ENCODE measurements around the gene P3H1. TPM values are rescaled to one million over a fixed set of nuclear protein-coding genes. Genes with fewer than 3 reads are reported as not detected.
"Not testable (repeated sequence)": the region's sequence is repeated elsewhere in the genome, so short reads cannot be mapped to it uniquely, and the experiment has no call there.

The P3H1 gene
- total and polyA plus RNA-seq, 4 donors = 31.0 to 49.0 (median 35.0) TPM

GRCh38 chr1:42752284-42752683, 14.5 kb downstream of the P3H1 start:
- H3K36me3 ChIP-seq (ENCODE audit: control insufficient read depth in 4 of 4, insufficient read depth in 4 of 4, low read length in 4 of 4) = peaks cover 17 to 61% (median 47%) of the 10 kb centered on the region in 4 donors
- H3K4me3 ChIP-seq = no peak overlapping the region
- no peaks in the 10 kb centered on the region for H3K4me1 ChIP-seq (ENCODE audit: control insufficient read depth in 5 of 5, insufficient read depth in 5 of 5, low read length in 5 of 5)
- H3K9ac ChIP-seq (ENCODE audit: insufficient read depth in 1 of 2, low read length in 2 of 2) = no peak overlapping the region
- DNase-seq = no peak
- H3K9me3 ChIP-seq (ENCODE audit: control insufficient read depth in 4 of 4, insufficient read depth in 3 of 4, low read length in 3 of 4) = no peaks in the 10 kb centered on the region
- no peak for ATAC-seq (ENCODE audit: insufficient read depth, low FRiP score)
- H3K27ac ChIP-seq (ENCODE audit: low read depth in 1 of 2, low read length in 1 of 2) = no peak overlapping the region
- no peaks in the 10 kb centered on the region for H3K27me3 ChIP-seq (ENCODE audit: control insufficient read depth in 3 of 3, insufficient read depth in 3 of 3, low read length in 2 of 3)
- 95 to 98% methylated on average over 6 of the region's 6 CpGs for WGBS, 2 donors
- no peak for TF ChIP-seq CTCF (IDR thresholded peaks at IDR 0.05; ENCODE audit: control extremely low read depth, extremely low read depth)

- not testable (repeated sequence) for H3K27ac ChIP-seq (ENCODE audit: low read depth in 1 of 2, low read length in 1 of 2); H3K27me3 ChIP-seq (ENCODE audit: control insufficient read depth in 3 of 3, insufficient read depth in 3 of 3, low read length in 2 of 3); H3K9ac ChIP-seq (ENCODE audit: insufficient read depth in 1 of 2, low read length in 2 of 2); H3K4me3 ChIP-seq; DNase-seq; H3K9me3 ChIP-seq (ENCODE audit: control insufficient read depth in 4 of 4, insufficient read depth in 3 of 4, low read length in 3 of 4); H3K4me1 ChIP-seq (ENCODE audit: control insufficient read depth in 5 of 5, insufficient read depth in 5 of 5, low read length in 5 of 5); ATAC-seq (ENCODE audit: insufficient read depth, low FRiP score)
- 88 to 92% methylated on average over 8 of the region's 8 CpGs for WGBS, 2 donors
- H3K36me3 ChIP-seq (ENCODE audit: control insufficient read depth in 4 of 4, insufficient read depth in 4 of 4, low read length in 4 of 4) = peaks cover 17 to 59% (median 46%) of the 10 kb centered on the region in 4 donors
Observed at GRCh38 chr1:42751511-42752070, 15.2 kb downstream of the P3H1 start.

GRCh38 chr1:42750041-42750440, 16.8 kb downstream of the P3H1 start:
- Histone ChIP-seq H3K36me3 (ENCODE audit: control insufficient read depth in 4 of 4, insufficient read depth in 4 of 4, low read length in 4 of 4) (peaks cover 13 to 60% (median 46%) of the 10 kb centered on the region in 4 donors), H3K27me3 (ENCODE audit: control insufficient read depth in 3 of 3, insufficient read depth in 3 of 3, low read length in 2 of 3) (no peaks in the 10 kb centered on the region), H3K4me3 (no peak overlapping the region), H3K9me3 (ENCODE audit: control insufficient read depth in 4 of 4, insufficient read depth in 3 of 4, low read length in 3 of 4) (no peaks in the 10 kb centered on the region), H3K4me1 (ENCODE audit: control insufficient read depth in 5 of 5, insufficient read depth in 5 of 5, low read length in 5 of 5) (no peaks in the 10 kb centered on the region), H3K27ac (ENCODE audit: low read depth in 1 of 2, low read length in 1 of 2) (no peak overlapping the region), H3K9ac (ENCODE audit: insufficient read depth in 1 of 2, low read length in 2 of 2) (no peak overlapping the region)
- 96% methylated on average over 12 of the region's 12 CpGs for WGBS, 2 donors
- ATAC-seq (ENCODE audit: insufficient read depth, low FRiP score) (no peak), DNase-seq (no peak)
- no peak for TF ChIP-seq CTCF (IDR thresholded peaks at IDR 0.05; ENCODE audit: control extremely low read depth, extremely low read depth)

- 76% methylated on average over 14 of the region's 14 CpGs for WGBS, 2 donors
- ATAC-seq (ENCODE audit: insufficient read depth, low FRiP score) (no peak), DNase-seq (no peak)
- Histone ChIP-seq H3K4me3 (no peak overlapping the region), H3K4me1 (ENCODE audit: control insufficient read depth in 5 of 5, insufficient read depth in 5 of 5, low read length in 5 of 5) (no peaks in the 10 kb centered on the region), H3K9me3 (ENCODE audit: control insufficient read depth in 4 of 4, insufficient read depth in 3 of 4, low read length in 3 of 4) (no peaks in the 10 kb centered on the region), H3K36me3 (ENCODE audit: control insufficient read depth in 4 of 4, insufficient read depth in 4 of 4, low read length in 4 of 4) (peaks cover 7 to 49% (median 38%) of the 10 kb centered on the region in 4 donors), H3K9ac (ENCODE audit: insufficient read depth in 1 of 2, low read length in 2 of 2) (no peak overlapping the region), H3K27me3 (ENCODE audit: control insufficient read depth in 3 of 3, insufficient read depth in 3 of 3, low read length in 2 of 3) (no peaks in the 10 kb centered on the region), H3K27ac (ENCODE audit: low read depth in 1 of 2, low read length in 1 of 2) (no peak overlapping the region)
- no peak for TF ChIP-seq CTCF (IDR thresholded peaks at IDR 0.05; ENCODE audit: control extremely low read depth, extremely low read depth)
Observed at GRCh38 chr1:42748461-42749410, 18.1 kb downstream of the P3H1 start.

Data from lung (tissue), 12 donors.